Measurements from ENCODE around the gene NKX1-1. TPM values are rescaled to one million over a fixed set of nuclear protein-coding genes. Genes with fewer than 3 reads are reported as not detected.
"Not testable (repeated sequence)": the region's sequence is repeated elsewhere in the genome, so short reads cannot be mapped to it uniquely, and the experiment has no call there.

Gene NKX1-1
- total and polyA plus RNA-seq, 9 of the 15 experiments (the other 6 are each of a cell fraction or from before 2014, with no cell fraction given), result not detected

DNA sequence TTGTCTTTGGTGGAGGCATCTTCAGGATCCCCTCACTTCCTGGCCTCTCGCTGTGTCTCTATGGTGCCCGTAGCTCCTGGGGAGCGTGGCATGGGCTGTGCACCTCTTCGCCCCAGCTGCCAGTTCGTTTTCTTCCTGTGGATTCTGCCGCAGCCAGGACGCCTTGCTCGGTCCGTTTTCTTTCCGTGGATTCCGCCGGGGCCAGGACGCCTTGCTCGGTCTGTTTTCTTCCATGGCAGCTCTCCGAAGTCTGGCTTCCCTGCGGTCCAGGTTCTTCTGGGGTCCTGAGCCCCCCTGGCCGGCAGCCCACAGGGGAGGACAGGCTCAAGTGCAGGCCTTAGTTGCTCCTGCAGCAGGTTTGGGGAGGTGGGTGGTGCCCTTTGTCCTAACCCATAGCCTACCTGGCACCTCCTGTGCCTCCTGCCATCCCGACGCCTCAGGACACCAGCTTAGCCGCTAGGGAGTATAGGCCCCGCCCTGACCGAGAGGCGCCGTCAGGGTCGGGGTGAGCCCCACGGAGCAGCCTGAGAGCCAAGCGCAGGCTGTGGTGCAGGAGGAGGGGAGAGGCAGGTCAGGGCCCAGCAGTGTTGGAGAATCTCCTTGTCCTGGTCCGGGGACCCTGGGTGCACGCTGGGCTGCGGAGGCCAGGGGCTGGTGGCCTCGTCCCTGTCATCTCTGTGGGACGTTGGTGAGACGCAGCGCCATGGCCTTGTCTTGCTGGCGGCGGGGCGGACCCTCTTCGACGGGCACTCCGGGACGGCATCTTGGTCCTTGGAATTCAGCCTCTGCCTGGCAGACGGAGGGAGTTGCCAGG lies 32.1 kb downstream of the NKX1-1 start:
- WGBS (ENCODE audit: insufficient coverage, low coverage, missing lambda C conversion rate), result 85% methylated on average over 29 of the region's 42 CpGs
- in situ Hi-C loops (cut with MboI), result no loop called here
- intact Hi-C loops (cut with micrococcal nuclease), result no loop called here

DNA sequence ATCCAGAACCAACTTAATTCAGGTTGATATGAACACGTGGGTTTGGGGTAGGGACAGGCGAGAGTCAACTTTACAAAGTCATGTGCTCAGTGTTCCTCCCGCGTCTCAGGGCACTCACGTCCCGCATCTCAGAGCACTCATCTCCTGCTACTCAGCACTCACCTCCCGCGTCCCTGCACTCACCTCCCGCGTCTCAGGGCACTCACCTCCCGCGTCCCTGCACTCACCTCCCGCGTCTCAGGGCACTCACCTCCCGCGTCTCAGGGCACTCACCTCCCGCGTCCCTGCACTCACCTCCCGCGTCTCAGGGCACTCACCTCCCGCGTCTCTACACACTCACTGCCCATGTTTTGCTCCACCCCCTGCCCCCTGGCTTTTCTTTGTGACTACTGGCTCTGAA lies 33.7 kb downstream of the NKX1-1 start:
- 79% methylated on average over 8 of the region's 22 CpGs for WGBS (ENCODE audit: insufficient coverage, low coverage, missing lambda C conversion rate)
- H3K79me2 ChIP-seq (ENCODE audit: control insufficient read depth, insufficient read depth, low read length); H2AFZ ChIP-seq (ENCODE audit: low read depth, low read length); H3K36me3 ChIP-seq (ENCODE audit: control insufficient read depth, insufficient read depth, low read length); ATAC-seq; FAIRE-seq; H3K27me3 ChIP-seq (ENCODE audit: control insufficient read depth in 2 of 2, insufficient read depth in 2 of 2, low read length in 2 of 2); BruUV-seq (replicated peaks); POLR2A ChIA-PET; intact Hi-C loops (cut with micrococcal nuclease); DNase-seq (ENCODE audit: extremely low read depth in 1 of 4, low spot score in 3 of 4); in situ Hi-C loops (cut with MboI); H3K4me3 ChIP-seq; H3K9me1 ChIP-seq (ENCODE audit: control insufficient read depth, insufficient read depth, low read length); H4K20me1 ChIP-seq (replicated peaks; ENCODE audit: control insufficient read depth, insufficient read depth, low read length); CTCF ChIA-PET (ENCODE audit: low intra/inter-chr PET ratio); H3K9me3 ChIP-seq (replicated peaks; ENCODE audit: control insufficient read depth, insufficient read depth, low read depth, low read length); H3K9ac ChIP-seq (ENCODE audit: insufficient read depth in 1 of 2, low read depth in 2 of 2, low read length in 2 of 2); H3K4me2 ChIP-seq (ENCODE audit: insufficient read depth, low read length); H3K27ac ChIP-seq (ENCODE audit: extremely low read depth, low read depth, low read length): not testable (repeated sequence)
- H3K4me1 ChIP-seq (replicated peaks in 1 of 2; ENCODE audit: control insufficient read depth in 2 of 2, insufficient read depth in 2 of 2, low read length in 2 of 2), result peaks cover 0 to 26% of the 10 kb centered on the region in 2 experiments; a peak in 1 of 5 replicates

More for the DNA sequence above, 32.1 kb downstream of the NKX1-1 start:
- Histone ChIP-seq H3K4me3 (no peak overlapping the region), H3K27me3 (ENCODE audit: control insufficient read depth in 2 of 2, insufficient read depth in 2 of 2, low read length in 2 of 2) (no peaks in the 10 kb centered on the region), H3K27ac (ENCODE audit: extremely low read depth, low read depth, low read length) (no peak overlapping the region), H3K79me2 (ENCODE audit: control insufficient read depth, insufficient read depth, low read length) (no peaks in the 10 kb centered on the region), H4K20me1 (replicated peaks; ENCODE audit: control insufficient read depth, insufficient read depth, low read length) (no peaks in the 10 kb centered on the region), H3K9me1 (ENCODE audit: control insufficient read depth, insufficient read depth, low read length) (no peaks in the 10 kb centered on the region), H3K4me2 (ENCODE audit: insufficient read depth, low read length) (no peak overlapping the region), H2AFZ (ENCODE audit: low read depth, low read length) (no peak overlapping the region), H3K36me3 (ENCODE audit: control insufficient read depth, insufficient read depth, low read length) (no peaks in the 10 kb centered on the region; the same call in 2 of the 3 replicates), H3K4me1 (replicated peaks in 1 of 2; ENCODE audit: control insufficient read depth in 2 of 2, insufficient read depth in 2 of 2, low read length in 2 of 2) (peaks cover 0 to 21% of the 10 kb centered on the region in 2 experiments; a peak in 2 of 5 replicates), H3K9ac (ENCODE audit: insufficient read depth in 1 of 2, low read depth in 2 of 2, low read length in 2 of 2) (no peak overlapping the region), H3K9me3 (replicated peaks; ENCODE audit: control insufficient read depth, insufficient read depth, low read depth, low read length) (no peaks in the 10 kb centered on the region)
- DNase-seq (ENCODE audit: extremely low read depth in 1 of 4, low spot score in 3 of 4) (no peak), ATAC-seq (no peak), FAIRE-seq (no peak)
- ChIA-PET CTCF (ENCODE audit: low intra/inter-chr PET ratio) (no interaction called here), POLR2A (interaction anchor here (1.1 kb wide), 1 partner anchor 12 kb away, joined by 3 read pairs; no protein-coding TSS in a partner anchor)
- TF ChIP-seq POLR2H (tag; IDR thresholded peaks at IDR 0.05; ENCODE audit: low read depth) (no peak), MCM7 (IDR thresholded peaks at IDR 0.05) (no peak), SMC3 (conservative IDR thresholded peaks at IDR 0.05; ENCODE audit: insufficient read depth, low read depth, low read length) (no peak), BDP1 (IDR thresholded peaks at IDR 0.05; ENCODE audit: insufficient read depth, insufficient read length) (no peak), ETV6 (IDR thresholded peaks at IDR 0.05; ENCODE audit: borderline replicate concordance in 1 of 2, low read depth in 2 of 2, low read length in 1 of 2) (no peak), ETV6 (CRISPR knock-in tag; IDR thresholded peaks at IDR 0.05; ENCODE audit: borderline replicate concordance) (no peak), ZNF217 (CRISPR knock-in tag; IDR thresholded peaks at IDR 0.05) (no peak), ZNF121 (CRISPR knock-in tag; conservative IDR thresholded peaks at IDR 0.05) (no peak), GATAD2A (IDR thresholded peaks at IDR 0.05) (no peak), STAG1 (CRISPR knock-in tag; IDR thresholded peaks at IDR 0.05; ENCODE audit: borderline replicate concordance) (no peak)
- BruUV-seq (replicated peaks), result no TSS peak

Measured in K562 (cell line).